MM.1S (cell line): ENCODE results near the gene TOP2B.

Experiments
- DNase-seq: peaks from one replicate; pipeline ENCODE4 v3.0.0-alpha.2; 2015
- H2AFZ ChIP-seq: fragments of 300-600 bp; sonication (generic); 2 replicates; pipeline ENCODE4 v1.6.0; 2016; ENCODE audit warnings: antibody characterized with exemption, low read length
- H3F3A ChIP-seq: fragments of 300-600 bp; sonication (generic); 2 replicates; pipeline ENCODE4 v1.6.1; 2016; ENCODE audit warnings: mild to moderate bottlenecking, antibody characterized with exemption, low read length, moderate library complexity, mixed read lengths; ENCODE audit not compliant: insufficient read depth
- H3K27ac ChIP-seq: fragments of 300-600 bp; sonication (generic); 2 replicates; pipeline ENCODE4 v1.5.1; 2016; ENCODE audit warnings: mild to moderate bottlenecking, low read length
- H3K27me3 ChIP-seq: fragments of 300-600 bp; sonication (generic); replicated peaks from 2 replicates; pipeline ENCODE4 v1.6.0; 2016; ENCODE audit warnings: low read length; ENCODE audit not compliant: insufficient read depth
- H3K36me3 ChIP-seq: fragments of 300-600 bp; sonication (generic); replicated peaks from 2 replicates; pipeline ENCODE4 v1.6.1; 2016; ENCODE audit warnings: mild to moderate bottlenecking, low read length, mixed read lengths; ENCODE audit not compliant: insufficient read depth
- H3K4me1 ChIP-seq: fragments of 300-600 bp; sonication (generic); 2 replicates; pipeline ENCODE4 v1.6.1; 2016; ENCODE audit warnings: low read length, mixed read lengths
- H3K4me2 ChIP-seq: fragments of 300-600 bp; sonication (generic); 2 replicates; pipeline ENCODE4 v1.6.0; 2016; ENCODE audit warnings: low read depth, low read length
- H3K4me3 ChIP-seq: fragments of 300-600 bp; sonication (generic); 2 replicates; pipeline ENCODE4 v1.5.1; 2016; ENCODE audit warnings: low read length, mixed read lengths
- H3K79me2 ChIP-seq: fragments of 300-600 bp; sonication (generic); 2 replicates; pipeline ENCODE4 v1.6.1; 2016; ENCODE audit warnings: mixed run types, low read length, mixed read lengths
- H3K9ac ChIP-seq: fragments of 300-600 bp; sonication (generic); 2 replicates; pipeline ENCODE4 v1.6.1; 2016; ENCODE audit warnings: low read length, mixed read lengths
- H3K9me2 ChIP-seq: fragments of 300-600 bp; sonication (generic); replicated peaks from 2 replicates; pipeline ENCODE4 v1.6.1; 2016; ENCODE audit warnings: mild to moderate bottlenecking, low read length, mixed read lengths; ENCODE audit not compliant: insufficient read depth
- H3K9me3 ChIP-seq: fragments of 300-600 bp; sonication (generic); replicated peaks from 2 replicates; pipeline ENCODE4 v1.6.1; 2016; ENCODE audit warnings: mild to moderate bottlenecking, low read length, mixed read lengths; ENCODE audit not compliant: insufficient read depth
- H4K20me1 ChIP-seq: fragments of 300-600 bp; sonication (generic); 2 replicates; pipeline ENCODE4 v1.6.1; 2016; ENCODE audit warnings: mild to moderate bottlenecking, low read length, moderate library complexity, mixed read lengths; ENCODE audit not compliant: insufficient read depth
- EZH2 ChIP-seq: fragments of 300-600 bp; sonication (generic); optimal IDR thresholded peaks from 2 replicates; pipeline ENCODE3; 2017; ENCODE audit warnings: low read depth, mild to moderate bottlenecking, antibody characterized with exemption, low read length, mixed read lengths
- EZH2phosphoT487 ChIP-seq: fragments of 300-600 bp; sonication (generic); IDR thresholded peaks from 2 replicates; pipeline ENCODE4 v1.6.1; 2018; ENCODE audit warnings: antibody characterized with exemption, low read length
- TF ChIP-seq, protein P1 (sequence below): fragments of 300-600 bp; sonication (generic); IDR thresholded peaks from 2 replicates; pipeline ENCODE4 v1.5.1; 2016; ENCODE audit warnings: antibody characterized with exemption, low read length, mixed read lengths

The TOP2B gene

DNA sequence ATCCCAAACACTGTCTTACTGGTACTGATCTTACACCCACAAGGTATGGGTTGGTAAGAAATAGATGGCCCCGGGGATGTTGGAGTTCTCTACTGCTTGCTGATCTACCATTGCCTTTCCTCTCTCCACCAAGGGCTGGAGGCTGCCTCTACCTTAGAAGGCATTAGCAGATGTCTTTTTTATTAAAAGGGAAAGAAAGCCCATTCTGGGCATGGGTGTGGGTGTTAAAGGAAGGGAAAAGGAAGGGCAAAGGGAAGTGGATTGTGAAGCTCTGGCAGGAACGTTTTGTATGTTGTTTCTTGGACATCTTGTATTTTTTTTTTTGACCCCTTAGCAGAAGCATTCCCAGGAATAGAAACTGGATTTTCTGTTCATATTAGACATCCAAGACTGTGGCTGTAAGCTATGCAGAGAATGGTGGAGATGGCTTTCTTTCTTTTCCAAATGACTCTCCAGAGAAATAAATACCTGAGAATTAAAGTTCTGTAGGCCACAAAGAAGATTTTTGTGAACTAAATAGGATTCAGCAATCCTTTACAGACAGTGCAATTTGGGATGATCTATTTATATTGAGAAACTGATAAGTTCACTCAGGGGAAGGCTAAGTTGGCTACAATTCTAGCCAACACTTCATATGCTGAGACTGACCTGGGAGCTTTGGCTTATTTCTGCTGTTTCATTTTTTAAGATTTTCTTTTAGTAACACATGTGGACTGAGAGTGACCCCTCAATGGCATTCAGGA lies 108.8 kb downstream of the TOP2B start:
- Histone ChIP-seq H2AFZ (no peak overlapping the region), H3K9me2 (no peaks in the 10 kb centered on the region), H3K27me3 (no peaks in the 10 kb centered on the region), H3F3A (no peaks in the 10 kb centered on the region), H3K9ac (no peak overlapping the region), H3K9me3 (no peaks in the 10 kb centered on the region), H3K4me2 (no peak overlapping the region), H3K4me1 (no peaks in the 10 kb centered on the region), H3K27ac (no peak overlapping the region), H3K4me3 (no peak overlapping the region), H4K20me1 (no peaks in the 10 kb centered on the region), H3K79me2 (no peaks in the 10 kb centered on the region), H3K36me3 (no peaks in the 10 kb centered on the region)
- TF ChIP-seq EZH2 (no peak), EZH2phosphoT487 (no peak)
- TF ChIP-seq, protein P1, sequence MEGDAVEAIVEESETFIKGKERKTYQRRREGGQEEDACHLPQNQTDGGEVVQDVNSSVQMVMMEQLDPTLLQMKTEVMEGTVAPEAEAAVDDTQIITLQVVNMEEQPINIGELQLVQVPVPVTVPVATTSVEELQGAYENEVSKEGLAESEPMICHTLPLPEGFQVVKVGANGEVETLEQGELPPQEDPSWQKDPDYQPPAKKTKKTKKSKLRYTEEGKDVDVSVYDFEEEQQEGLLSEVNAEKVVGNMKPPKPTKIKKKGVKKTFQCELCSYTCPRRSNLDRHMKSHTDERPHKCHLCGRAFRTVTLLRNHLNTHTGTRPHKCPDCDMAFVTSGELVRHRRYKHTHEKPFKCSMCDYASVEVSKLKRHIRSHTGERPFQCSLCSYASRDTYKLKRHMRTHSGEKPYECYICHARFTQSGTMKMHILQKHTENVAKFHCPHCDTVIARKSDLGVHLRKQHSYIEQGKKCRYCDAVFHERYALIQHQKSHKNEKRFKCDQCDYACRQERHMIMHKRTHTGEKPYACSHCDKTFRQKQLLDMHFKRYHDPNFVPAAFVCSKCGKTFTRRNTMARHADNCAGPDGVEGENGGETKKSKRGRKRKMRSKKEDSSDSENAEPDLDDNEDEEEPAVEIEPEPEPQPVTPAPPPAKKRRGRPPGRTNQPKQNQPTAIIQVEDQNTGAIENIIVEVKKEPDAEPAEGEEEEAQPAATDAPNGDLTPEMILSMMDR = no peak
- no peak for DNase-seq

DNA sequence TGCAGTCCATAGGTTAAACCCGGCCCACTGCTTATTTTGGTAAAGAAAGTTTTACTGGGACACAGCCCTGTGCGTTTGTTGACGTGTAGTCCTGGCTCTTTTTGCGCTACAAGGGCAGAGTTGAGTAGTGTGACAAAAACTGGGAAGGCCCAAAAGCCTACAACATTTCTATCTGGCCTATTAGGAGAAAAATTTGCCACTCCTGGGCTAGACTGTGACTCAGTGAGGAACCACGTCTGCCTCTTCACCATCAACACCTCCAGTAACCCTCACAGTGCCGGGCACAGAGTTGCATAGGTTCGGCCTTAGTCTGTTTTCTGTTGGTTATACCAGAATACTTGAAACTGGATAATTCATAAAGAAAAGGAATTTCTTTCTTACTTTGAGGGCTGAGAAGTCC lies 110.3 kb downstream of the TOP2B start:
- Histone ChIP-seq H3K27me3 (no peaks in the 10 kb centered on the region), H3K27ac (no peak overlapping the region), H3K9ac (no peak overlapping the region), H3K9me3 (no peaks in the 10 kb centered on the region), H2AFZ (no peak overlapping the region), H4K20me1 (no peaks in the 10 kb centered on the region), H3K4me1 (no peaks in the 10 kb centered on the region), H3K9me2 (no peaks in the 10 kb centered on the region), H3K4me3 (no peak overlapping the region), H3K4me2 (no peak overlapping the region), H3F3A (no peaks in the 10 kb centered on the region), H3K79me2 (no peaks in the 10 kb centered on the region), H3K36me3 (no peaks in the 10 kb centered on the region)
- no peak for DNase-seq
- TF ChIP-seq, protein P1 = no peak
- TF ChIP-seq EZH2 = no peak
- TF ChIP-seq EZH2phosphoT487 = no peak

- no peak overlapping the region for H3K4me3 ChIP-seq
- no peak for DNase-seq
- no peak overlapping the region for H2AFZ ChIP-seq
- H3K27me3 ChIP-seq = no peaks in the 10 kb centered on the region
- H3K9ac ChIP-seq = no peak overlapping the region
- no peaks in the 10 kb centered on the region for H3K36me3 ChIP-seq
- H3K27ac ChIP-seq = no peak overlapping the region
- H4K20me1 ChIP-seq = no peaks in the 10 kb centered on the region
- H3K9me2 ChIP-seq = no peaks in the 10 kb centered on the region
- H3K9me3 ChIP-seq = no peaks in the 10 kb centered on the region
- no peaks in the 10 kb centered on the region for H3F3A ChIP-seq
- TF ChIP-seq EZH2 = no peak
- no peak for TF ChIP-seq EZH2phosphoT487
- no peaks in the 10 kb centered on the region for H3K4me1 ChIP-seq
- no peak overlapping the region for H3K4me2 ChIP-seq
- no peaks in the 10 kb centered on the region for H3K79me2 ChIP-seq
These were observed 112.5 kb downstream of the TOP2B start for GRCh38 chr3:25552251-25552650.

DNA sequence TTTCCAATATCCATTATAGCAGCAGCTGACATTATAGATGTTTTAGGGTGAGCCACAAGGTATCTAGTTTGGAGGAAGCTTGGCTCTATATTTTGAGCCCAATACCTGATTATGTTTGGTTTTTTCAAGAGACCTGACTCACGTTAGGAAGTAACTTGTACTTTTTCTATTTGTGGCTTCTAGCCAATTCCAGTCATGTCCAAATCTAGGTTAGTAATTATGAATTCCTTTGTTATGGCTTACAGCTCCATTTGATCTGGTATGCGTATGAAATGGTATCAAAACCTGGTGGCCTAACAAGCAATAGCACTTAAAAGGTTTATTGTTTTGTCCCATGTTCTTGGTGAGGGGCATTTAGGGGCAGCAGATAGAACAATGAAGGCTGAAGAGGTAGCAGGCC lies 115.9 kb downstream of the TOP2B start:
- DNase-seq = no peak
- H3K4me1 ChIP-seq = no peaks in the 10 kb centered on the region
- H3K36me3 ChIP-seq = no peaks in the 10 kb centered on the region
- no peak overlapping the region for H3K27ac ChIP-seq
- H3K4me3 ChIP-seq = no peak overlapping the region
- TF ChIP-seq EZH2 (no peak), EZH2phosphoT487 (no peak)
- TF ChIP-seq, protein P1 = no peak
- H3K9me3 ChIP-seq = no peaks in the 10 kb centered on the region
- no peak overlapping the region for H3K4me2 ChIP-seq
- H3F3A ChIP-seq = no peaks in the 10 kb centered on the region
- no peaks in the 10 kb centered on the region for H4K20me1 ChIP-seq
- H3K79me2 ChIP-seq = no peaks in the 10 kb centered on the region
- no peaks in the 10 kb centered on the region for H3K9me2 ChIP-seq
- H3K27me3 ChIP-seq = no peaks in the 10 kb centered on the region
- no peak overlapping the region for H3K9ac ChIP-seq
- no peak overlapping the region for H2AFZ ChIP-seq
